GM19372 (cell line): ENCODE data around the gene CCDC124.
"Not testable (repeated sequence)": the region's sequence is repeated elsewhere in the genome, so short reads cannot be mapped to it uniquely, and the experiment has no call there.

Experiments
- ATAC-seq: cut with Tn5 transposase; IDR thresholded peaks from one replicate; pipeline ENCODE4 v1.9.1; 2021; ENCODE audit warnings: mild to moderate bottlenecking, low read depth, moderate library complexity; ENCODE audit not compliant: unreplicated experiment

The CCDC124 gene

GRCh38 chr19:17977488-17977887 lies 44.7 kb downstream of the CCDC124 start:
- no peak for ATAC-seq

DNA sequence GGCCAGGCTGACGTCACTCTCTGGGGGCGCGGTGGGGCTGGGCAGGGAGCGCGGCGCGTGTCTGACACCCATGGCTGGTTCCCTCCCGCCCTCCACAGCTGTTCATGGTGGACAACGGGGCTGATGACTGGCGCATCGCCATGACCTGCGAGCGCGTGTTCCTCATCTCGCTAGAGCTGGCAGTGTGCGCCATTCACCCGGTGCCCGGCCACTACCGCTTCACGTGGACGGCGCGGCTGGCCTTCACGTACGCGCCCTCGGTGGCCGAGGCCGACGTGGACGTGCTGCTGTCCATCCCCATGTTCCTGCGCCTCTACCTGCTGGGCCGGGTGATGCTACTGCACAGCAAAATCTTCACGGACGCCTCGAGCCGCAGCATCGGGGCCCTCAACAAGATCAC lies 48.8 kb downstream of the CCDC124 start:
- no peak for ATAC-seq

- ATAC-seq: no peak
Measured at GRCh38 chr19:17982430-17982829, 49.6 kb downstream of the CCDC124 start.

- ATAC-seq: no peak
Measured at GRCh38 chr19:17985037-17985818, 52.4 kb downstream of the CCDC124 start.

DNA sequence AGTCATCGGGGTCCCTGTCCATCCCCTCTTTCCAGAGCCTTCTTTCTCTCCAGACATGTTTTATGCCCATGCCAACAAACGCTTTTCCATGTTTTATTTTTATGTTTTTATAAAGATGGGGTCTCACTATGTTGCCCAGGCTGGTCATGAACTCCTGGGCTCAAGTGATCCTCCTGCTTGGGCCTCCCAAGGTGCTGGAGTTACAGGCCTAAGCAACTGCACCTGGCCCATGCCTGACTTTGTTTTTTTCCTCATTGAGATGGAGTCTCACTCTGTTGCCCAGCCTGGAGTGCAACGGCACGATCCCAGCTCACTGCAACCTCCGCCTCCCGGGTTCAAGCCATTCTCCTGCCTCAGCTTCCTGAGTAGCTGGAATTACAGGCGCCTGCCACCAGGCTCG lies 53.8 kb downstream of the CCDC124 start:
- not testable (repeated sequence) for ATAC-seq

GRCh38 chr19:17988161-17988560 lies 55.3 kb downstream of the CCDC124 start:
- ATAC-seq: no peak

- no peak for ATAC-seq
Measured at GRCh38 chr19:17989425-17990094, 56.7 kb downstream of the CCDC124 start.

GRCh38 chr19:17993076-17993813 lies 60.4 kb downstream of the CCDC124 start:
- ATAC-seq: no peak
